Superior temporal gyrus (tissue), 1 donor: ENCODE results near the gene GPRC5A.
"Not testable (repeated sequence)": the region's sequence is repeated elsewhere in the genome, so short reads cannot be mapped to it uniquely, and the experiment has no call there.

Source experiments
- DNase-seq: peaks from one replicate; pipeline ENCODE4 v3.0.0-alpha.2; 2016; ENCODE audit errors: extremely low spot score

The GPRC5A gene, protein sequence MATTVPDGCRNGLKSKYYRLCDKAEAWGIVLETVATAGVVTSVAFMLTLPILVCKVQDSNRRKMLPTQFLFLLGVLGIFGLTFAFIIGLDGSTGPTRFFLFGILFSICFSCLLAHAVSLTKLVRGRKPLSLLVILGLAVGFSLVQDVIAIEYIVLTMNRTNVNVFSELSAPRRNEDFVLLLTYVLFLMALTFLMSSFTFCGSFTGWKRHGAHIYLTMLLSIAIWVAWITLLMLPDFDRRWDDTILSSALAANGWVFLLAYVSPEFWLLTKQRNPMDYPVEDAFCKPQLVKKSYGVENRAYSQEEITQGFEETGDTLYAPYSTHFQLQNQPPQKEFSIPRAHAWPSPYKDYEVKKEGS

DNA sequence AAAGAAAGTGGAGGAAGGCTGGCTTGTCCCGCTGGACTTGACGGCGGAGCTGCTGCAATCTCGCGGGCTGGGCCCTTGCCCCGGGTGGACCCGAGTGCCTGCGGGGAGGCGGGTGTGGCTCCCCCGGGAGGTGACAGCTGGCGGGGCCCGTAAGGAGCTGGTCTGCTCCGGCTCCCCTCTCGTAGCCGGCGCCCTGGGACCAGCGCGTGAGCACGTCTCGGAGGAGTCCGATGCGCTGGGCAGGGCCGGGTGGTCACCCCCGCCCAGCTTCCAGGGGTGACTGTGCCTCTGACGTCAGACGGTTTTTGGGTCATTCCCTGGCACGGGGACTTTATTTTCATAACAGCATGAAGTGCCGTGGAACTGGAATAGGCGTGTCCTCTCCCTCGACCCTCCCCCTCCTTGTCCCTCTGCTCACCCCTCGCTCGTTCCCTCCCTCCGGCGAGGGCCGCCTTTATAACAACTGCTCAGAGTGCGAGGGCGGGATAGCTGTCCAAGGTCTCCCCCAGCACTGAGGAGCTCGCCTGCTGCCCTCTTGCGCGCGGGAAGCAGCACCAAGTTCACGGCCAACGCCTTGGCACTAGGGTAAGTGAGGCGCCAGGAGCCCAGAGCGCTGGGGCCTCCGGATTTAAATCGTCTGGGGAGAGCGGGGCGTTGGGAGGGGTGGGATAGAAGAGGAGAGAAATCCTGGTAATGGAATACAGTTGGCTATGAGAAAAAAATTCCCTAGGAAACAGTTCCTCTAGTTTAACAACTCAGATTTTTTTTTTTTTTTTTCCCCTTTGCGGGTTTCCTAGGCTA is at the start of gene GPRC5A:
GPRC5A (plus strand) TSS at position 483 of the 801 bp plus-strand sequence. CDS start 16,688 bp downstream, outside the sequence.
- no peak for DNase-seq

GRCh38 chr12:12845794-12846243 is 45.5 kb upstream of the GPRC5A start:
- DNase-seq, result no peak

DNA sequence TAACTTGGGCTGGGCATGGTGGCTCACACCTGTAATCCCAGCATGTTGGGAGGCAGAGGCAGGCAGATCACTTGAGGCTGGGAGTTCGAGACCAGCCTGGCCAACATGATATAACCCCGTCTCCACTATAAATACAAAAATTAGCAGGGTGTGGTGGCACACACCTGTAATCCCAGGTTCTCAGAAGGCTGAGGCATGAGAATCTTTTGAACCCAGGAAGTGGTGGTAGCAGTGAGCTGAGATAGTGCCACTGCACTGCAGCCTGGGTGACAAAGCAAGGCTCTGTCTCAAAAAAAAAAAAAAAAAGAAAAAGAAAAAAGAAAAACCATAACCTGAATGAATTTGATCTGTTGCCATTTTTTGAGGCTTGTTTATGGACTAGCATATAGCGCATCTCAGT is 44.6 kb upstream of the GPRC5A start:
- not testable (repeated sequence) for DNase-seq

DNA sequence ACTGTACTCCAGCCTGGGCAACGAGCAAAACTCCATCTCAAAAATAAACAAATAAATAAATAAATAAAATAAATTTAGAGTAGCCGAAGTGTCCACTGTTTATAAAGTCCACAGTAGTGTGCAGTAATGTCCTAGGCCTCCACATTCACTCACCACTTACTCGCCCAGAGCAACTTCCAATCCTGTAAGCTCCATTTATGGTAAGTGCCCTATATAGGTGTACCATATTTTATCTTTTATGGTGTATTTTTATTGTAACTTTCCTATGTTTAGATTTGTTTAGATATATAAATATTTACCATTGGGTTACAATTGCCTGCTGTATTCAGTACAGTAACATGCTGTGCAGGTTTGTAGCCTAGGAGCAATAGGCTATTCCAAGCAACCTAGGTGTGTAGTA is 37.9 kb upstream of the GPRC5A start:
- DNase-seq, result no peak

GRCh38 chr12:12859690-12860089 is 31.7 kb upstream of the GPRC5A start:
- DNase-seq, result no peak

- no peak for DNase-seq
Measured at GRCh38 chr12:12864243-12864642, 27.1 kb upstream of the GPRC5A start.

DNA sequence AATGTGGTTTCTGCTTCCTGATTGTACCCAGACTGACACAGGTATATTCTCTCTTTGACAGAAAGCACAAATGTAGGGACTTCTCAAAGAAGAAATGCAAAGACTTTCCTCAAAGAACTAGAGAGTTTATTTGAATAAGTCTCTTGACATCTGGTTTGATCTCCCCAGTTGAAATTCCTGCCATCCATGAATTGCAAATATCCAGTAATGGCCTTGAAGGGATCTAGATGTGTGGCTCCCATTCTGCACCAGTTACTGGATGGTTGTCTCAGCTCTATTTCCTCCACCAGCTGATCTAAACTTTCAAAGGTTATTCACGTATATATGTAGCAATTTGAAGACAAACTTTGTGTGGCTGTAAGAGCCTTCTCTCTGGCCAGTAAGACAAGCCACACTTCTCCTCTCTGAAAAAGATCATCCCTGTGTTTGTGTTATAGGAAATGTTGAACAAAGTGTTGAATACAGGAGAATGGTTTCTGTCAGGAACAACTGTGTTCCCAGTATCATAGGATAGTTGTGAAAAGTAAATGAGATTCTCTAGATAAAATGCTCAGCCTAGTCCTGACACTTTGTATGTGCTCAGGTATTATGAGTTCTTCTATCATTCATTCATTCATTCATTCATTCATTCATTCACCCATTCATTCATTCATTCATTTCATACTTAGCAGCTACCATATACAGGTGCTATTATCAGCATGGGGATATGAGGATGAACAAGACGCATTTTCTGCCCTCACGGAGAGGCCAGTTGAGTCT is 22.7 kb upstream of the GPRC5A start:
- no peak for DNase-seq

- DNase-seq, result no peak
Measured at GRCh38 chr12:12870465-12870864, 20.9 kb upstream of the GPRC5A start.

DNA sequence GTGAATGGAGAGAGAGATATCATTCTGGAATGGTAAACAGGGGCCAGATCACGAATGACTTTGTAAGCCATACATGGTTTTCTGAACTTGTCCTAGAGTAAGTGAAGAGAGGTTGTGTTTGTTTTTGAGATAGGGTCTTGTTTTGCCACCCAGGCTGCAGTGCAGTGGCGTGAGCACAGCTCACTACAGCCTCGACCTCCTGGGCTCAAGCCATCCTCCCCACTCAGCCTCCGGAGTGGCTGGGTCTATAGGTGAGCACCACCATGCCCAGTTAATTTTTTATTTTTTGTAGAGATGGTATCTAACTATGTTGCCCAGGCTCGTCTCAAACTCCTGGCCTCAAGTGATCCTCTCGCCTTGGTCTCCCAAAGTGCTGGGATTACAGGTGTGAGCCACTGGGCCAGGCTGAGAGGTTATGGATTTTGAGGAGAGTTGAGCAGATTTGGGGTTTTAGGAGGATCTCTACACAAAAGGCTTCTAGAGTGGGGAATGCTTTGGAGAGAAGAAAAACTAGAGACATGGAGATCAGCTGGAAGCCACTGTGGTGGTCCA is 19.7 kb upstream of the GPRC5A start:
- no peak for DNase-seq

DNA sequence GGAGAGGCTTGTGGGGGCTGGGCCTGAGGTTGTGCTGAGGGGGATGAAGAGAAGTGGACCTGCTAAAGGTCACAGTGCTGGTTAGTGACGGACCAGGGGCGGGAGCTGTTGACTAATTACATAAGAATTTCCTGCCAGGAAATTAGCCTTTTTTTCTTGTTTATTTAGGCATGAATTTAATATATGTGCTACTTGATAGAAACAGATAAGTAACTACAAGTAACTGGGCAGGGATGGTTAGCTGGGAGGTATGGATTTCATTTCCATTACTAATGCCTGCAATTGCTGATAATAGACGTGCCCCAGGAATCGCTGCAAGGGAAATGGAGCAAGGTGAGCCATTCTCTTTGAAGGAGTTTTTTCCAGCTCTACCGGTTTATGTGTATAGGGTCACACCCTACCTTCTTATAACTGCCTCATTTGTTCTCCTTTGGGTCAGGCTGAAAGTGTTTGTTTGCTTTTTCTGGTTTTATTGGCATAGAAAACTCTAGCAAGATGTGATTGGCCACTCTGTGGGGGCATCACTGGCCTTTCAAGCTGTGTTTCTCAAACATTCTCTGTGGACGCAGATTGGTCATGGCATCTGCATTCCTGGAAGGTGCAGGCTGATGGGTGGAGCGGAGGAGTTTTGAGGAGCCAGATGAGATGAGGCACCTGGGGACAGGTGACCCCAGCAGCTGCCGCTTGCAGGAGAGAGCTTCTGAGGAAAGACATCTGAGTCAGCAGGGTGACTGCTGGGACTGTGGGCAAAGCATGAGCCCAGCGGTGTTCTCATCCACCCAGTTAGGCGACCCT is 19.0 kb upstream of the GPRC5A start:
- no peak for DNase-seq

- no peak for DNase-seq
Measured at GRCh38 chr12:12872934-12873275, 18.5 kb upstream of the GPRC5A start.

DNA sequence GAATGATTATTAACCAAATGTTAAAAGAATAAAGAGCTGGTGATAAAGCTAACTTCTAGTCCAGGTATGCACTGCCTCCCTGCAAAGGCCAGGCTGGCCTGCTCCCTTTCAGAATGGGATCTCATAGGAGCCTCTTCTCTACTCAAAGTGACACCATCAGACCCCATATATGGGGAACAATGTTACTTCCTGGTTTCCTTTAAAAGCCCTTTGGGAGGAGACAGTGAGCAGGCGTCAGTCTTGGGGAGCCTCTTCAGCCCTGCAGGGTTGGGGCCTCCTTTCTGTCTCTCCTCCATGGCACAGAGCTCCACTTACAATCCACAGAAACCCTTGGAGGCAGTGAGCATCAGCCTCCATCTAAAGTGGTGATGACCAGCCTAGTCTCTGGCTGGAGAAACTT is 17.3 kb upstream of the GPRC5A start:
- DNase-seq, result no peak

GRCh38 chr12:12875301-12875700 is 16.1 kb upstream of the GPRC5A start:
- not testable (repeated sequence) for DNase-seq

DNA sequence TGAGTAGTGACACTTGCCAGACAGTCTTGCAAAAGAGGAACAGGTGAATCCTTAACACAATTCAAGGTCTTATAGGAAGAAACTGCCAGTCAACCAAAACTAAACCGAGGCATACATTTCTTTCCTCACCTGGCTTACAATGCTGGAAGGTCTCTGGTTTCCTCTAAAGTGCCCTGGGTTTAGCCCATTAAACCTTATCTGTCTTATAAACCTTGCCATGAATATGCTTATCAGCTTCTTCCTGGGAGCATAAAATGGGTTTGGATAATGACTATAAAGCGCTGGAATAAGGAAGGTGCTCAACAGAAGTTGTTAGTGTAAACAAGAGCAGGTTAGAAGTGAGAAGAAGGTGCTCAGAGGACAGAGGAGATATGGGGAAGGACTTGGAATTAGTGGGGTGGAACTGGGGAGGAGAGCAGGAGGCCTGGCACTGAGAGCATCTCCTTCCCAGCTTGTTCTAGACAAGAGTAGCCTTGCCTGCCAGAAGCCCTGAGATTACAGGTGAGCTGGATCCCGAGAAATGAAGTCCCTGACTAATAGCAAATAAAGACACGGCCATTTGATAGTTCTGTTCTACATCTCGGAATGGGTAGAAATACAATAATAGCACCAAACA is 14.1 kb upstream of the GPRC5A start:
- no peak for DNase-seq

DNA sequence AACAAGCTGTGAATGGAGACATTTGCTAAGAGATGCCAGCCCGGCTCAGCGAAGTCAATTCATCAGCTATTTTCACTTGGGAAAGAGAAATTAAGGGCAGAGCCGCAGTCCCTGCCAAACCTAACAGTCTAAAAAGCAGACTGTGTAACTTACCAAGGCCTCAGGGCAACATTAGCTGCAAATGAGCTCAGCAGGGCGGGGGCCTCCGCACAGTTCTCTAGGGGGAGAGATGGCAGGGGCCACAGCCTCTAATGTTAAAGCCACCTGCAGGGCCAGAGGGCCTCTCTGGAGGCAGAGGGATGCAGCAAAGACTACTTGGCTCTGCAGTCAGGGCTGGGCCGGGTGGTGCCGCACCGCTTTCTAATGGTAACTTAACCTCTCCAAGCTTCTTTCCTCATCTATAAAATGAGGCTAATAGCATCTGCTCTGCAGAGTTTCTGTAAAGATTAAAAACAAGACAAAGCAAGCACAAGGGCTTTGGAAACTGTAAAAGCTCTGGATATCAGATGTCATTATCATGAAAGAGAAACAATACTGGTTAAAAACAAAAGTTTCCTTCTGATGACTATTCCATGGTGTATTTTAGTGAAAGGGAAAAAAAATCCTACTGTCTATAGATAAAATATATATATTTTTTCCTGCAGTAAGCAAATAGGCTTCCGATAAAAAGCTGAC is 13.4 kb upstream of the GPRC5A start:
- DNase-seq, result no peak

- no peak for DNase-seq
Measured at GRCh38 chr12:12880537-12880936, 10.8 kb upstream of the GPRC5A start.

- no peak for DNase-seq
Measured at GRCh38 chr12:12881151-12881909, 10.0 kb upstream of the GPRC5A start.

DNA sequence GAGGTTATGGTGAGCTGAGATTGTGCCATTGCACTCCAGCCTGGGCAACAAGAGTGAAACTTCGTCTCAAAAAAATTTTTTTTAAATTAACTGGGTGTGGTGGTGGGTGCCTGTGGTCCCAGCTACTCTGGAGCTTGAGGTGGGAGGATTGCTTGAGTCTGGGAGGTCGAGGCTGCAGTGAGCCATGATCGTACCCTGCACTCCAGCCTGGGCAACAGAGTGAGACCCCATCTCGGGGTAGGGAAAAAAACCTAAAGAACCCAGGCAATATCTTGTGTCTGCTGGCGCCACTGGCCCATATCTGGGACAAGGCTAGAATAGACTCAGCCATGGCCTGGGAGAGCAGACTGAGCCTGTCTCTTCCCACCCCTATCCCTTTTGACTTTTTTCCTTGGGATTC is 9.1 kb upstream of the GPRC5A start:
- DNase-seq, result no peak

DNA sequence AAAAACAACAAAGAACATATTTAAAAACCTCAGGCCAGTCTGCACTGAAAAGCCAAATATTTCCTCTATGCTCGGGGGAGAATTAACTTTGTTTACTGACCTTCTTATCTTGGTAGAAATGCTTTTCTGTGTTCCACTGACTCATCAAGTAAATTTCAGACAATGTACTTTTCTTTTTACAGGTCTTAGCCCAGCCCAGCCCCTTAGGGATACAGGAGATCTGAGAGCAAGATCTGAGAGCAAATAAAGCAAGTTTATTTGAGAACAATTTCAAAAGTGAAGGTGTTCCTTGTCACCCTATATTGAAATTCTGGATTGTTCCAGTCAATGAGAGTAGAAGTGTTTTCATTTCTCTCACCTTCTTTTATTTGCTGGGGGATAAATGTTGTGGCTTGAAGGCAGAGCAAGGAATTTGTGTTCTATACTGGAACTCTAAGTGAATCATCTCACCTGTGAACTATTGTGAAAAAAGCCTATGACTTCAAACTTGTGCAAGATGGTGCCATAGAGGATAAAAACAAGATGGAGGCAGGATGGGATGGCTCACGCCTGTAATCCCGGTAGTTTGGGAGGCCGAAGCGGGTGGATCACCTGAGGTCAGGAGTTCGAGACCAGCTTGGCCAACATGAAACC is 7.9 kb upstream of the GPRC5A start:
- DNase-seq, result no peak
